ENCODE results near the gene DMKN. TPM values are rescaled to one million over a fixed set of nuclear protein-coding genes. Genes with fewer than 3 reads are reported as not detected.

Gene DMKN
- total and polyA plus RNA-seq, 3 donors from 2014 or later, result 5.8 to 24.0 (median 7.9) TPM

- no peaks in the 10 kb centered on the region for H3K27me3 ChIP-seq
- H3K4me1 ChIP-seq, result no peaks in the 10 kb centered on the region
These were observed 20.5 kb upstream of the DMKN start for GRCh38 chr19:35533822-35534392.

DNA sequence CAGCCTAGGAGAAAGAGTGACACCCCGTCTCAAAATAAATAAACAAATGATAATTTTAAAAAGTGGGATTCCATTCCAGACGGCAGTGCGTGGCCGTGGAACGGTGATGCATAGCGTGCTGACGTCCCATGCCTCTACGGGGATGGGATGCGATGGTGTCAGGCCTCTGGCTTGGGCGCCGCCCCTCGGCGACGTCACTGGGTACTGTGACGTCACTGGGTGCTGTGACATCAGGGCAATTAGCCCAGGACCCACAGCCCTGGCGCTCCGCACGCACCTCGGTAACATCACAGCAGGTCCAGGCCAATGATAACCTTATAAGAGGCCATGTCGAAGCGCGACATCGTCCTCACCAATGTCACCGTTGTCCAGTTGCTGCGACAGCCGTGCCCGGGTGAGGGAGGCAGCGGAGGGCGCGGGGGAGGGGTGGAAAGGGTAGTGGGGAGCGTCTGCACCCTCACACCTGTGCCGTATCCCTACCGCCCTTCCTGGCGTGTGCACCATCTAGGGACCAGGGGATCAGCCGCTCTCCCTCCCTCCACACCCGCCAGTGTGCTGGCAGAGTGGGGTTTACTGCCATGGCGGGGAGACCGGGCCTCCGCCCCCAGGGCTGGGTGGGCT is 19.9 kb upstream of the DMKN start, which contains the start of gene GAPDHS:
GAPDHS (plus strand) TSS at position 256 of the 621 bp plus-strand sequence; CDS start at position 328, 72 bp downstream.
- WGBS, 2 donors, result 18 to 28% methylated on average over 21 to 39 of the region's 39 CpGs
- H3K9me3 ChIP-seq, result no peaks in the 10 kb centered on the region
- intact Hi-C loops (cut with DNase I; ENCODE audit: low total_unique reads), result no loop called here
- H3K4me3 ChIP-seq, result peak within 1 kb of the TSS in 1 of 2 donors; percentile 9
- H3K27ac ChIP-seq, result no peak within 1 kb of the TSS
- peak; percentile 43 for DNase-seq
- no peaks in the 10 kb centered on the region for H3K36me3 ChIP-seq (ENCODE audit: low read depth, missing control alignments)
- no peaks in the 10 kb centered on the region for H3K27me3 ChIP-seq
- TF ChIP-seq CTCF (IDR thresholded peaks at IDR 0.05) (no peak), POLR2A (IDR thresholded peaks at IDR 0.05) (no peak)
- H3K4me1 ChIP-seq, result no peaks in the 10 kb centered on the region

More at GRCh38 chr19:35533822-35534392, 20.5 kb upstream of the DMKN start:
- TF ChIP-seq CTCF (IDR thresholded peaks at IDR 0.05) (no peak), POLR2A (IDR thresholded peaks at IDR 0.05) (no peak)
- peak; percentile 45 for DNase-seq
- whole genome bisulfite sequencing, 2 donors, result 3 to 5% methylated on average over 21 to 30 of the region's 30 CpGs
- Histone ChIP-seq H3K36me3 (ENCODE audit: low read depth, missing control alignments) (no peaks in the 10 kb centered on the region), H3K4me3 (peak overlapping the region in 1 of 2 donors; percentile 9), H3K27ac (no peak overlapping the region), H3K9me3 (no peaks in the 10 kb centered on the region)
- intact Hi-C loops (cut with DNase I; ENCODE audit: low total_unique reads), result no loop called here

- H3K4me1 ChIP-seq, result no peaks in the 10 kb centered on the region
- H3K27me3 ChIP-seq, result no peaks in the 10 kb centered on the region
- 71 to 75% methylated on average over 6 of the region's 6 CpGs for WGBS, 2 donors
- no peaks in the 10 kb centered on the region for H3K36me3 ChIP-seq (ENCODE audit: low read depth, missing control alignments)
- no peak for DNase-seq
- intact Hi-C loops (cut with DNase I; ENCODE audit: low total_unique reads), result no loop called here
- H3K27ac ChIP-seq, result no peak overlapping the region
- no peak for TF ChIP-seq POLR2A (IDR thresholded peaks at IDR 0.05)
- no peak for TF ChIP-seq CTCF (IDR thresholded peaks at IDR 0.05)
- H3K4me3 ChIP-seq, result no peak overlapping the region
- no peaks in the 10 kb centered on the region for H3K9me3 ChIP-seq
These were observed 17.8 kb upstream of the DMKN start for GRCh38 chr19:35531291-35531690.

GRCh38 chr19:35529241-35530218 is 16.1 kb upstream of the DMKN start:
- Histone ChIP-seq H3K27me3 (no peaks in the 10 kb centered on the region), H3K4me1 (no peaks in the 10 kb centered on the region), H3K9me3 (no peaks in the 10 kb centered on the region), H3K36me3 (ENCODE audit: low read depth, missing control alignments) (no peaks in the 10 kb centered on the region), H3K27ac (no peak overlapping the region), H3K4me3 (no peak overlapping the region)
- no peak for DNase-seq
- intact Hi-C loops (cut with DNase I; ENCODE audit: low total_unique reads), result no loop called here
- TF ChIP-seq CTCF (IDR thresholded peaks at IDR 0.05), result no peak
- 76 to 84% methylated on average over 14 to 19 of the region's 19 CpGs for WGBS, 2 donors

Data from testis (tissue), 3 donors.